ENCODE data around the gene DNASE1.
"Not testable (repeated sequence)": the region's sequence is repeated elsewhere in the genome, so short reads cannot be mapped to it uniquely, and the experiment has no call there.

The DNASE1 gene

GRCh38 chr16:3654249-3654991, at the start of gene DNASE1:
Gene DNASE1, plus strand, starts transcription at chr16:3654691. Its CDS starts 683 bp downstream, at chr16:3655374.
- DNase-seq, result no peak

- no peak for DNase-seq
Observed at GRCh38 chr16:3606441-3606840, 48.0 kb upstream of the DNASE1 start.

- no peak for DNase-seq
Observed at GRCh38 chr16:3607161-3607560, 47.3 kb upstream of the DNASE1 start.

GRCh38 chr16:3607634-3608033, 46.9 kb upstream of the DNASE1 start:
- no peak for DNase-seq

- no peak for DNase-seq
Observed at GRCh38 chr16:3608069-3608468, 46.4 kb upstream of the DNASE1 start.

GRCh38 chr16:3608976-3609375, 45.5 kb upstream of the DNASE1 start:
- DNase-seq, result not testable (repeated sequence)

- DNase-seq, result no peak
Observed at GRCh38 chr16:3609895-3610697, 44.4 kb upstream of the DNASE1 start.

GRCh38 chr16:3610698-3611145, 43.8 kb upstream of the DNASE1 start:
- no peak for DNase-seq

- DNase-seq, result peak; percentile 91
Observed at GRCh38 chr16:3611146-3611975, 43.1 kb upstream of the DNASE1 start, which contains the start of gene SLX4. Gene SLX4, minus strand, starts transcription at chr16:3611606. Its CDS starts 2,642 bp downstream, at chr16:3608964.

GRCh38 chr16:3612510-3613466, 41.7 kb upstream of the DNASE1 start:
- DNase-seq, result no peak

- no peak for DNase-seq
Observed at GRCh38 chr16:3618769-3619141, 35.7 kb upstream of the DNASE1 start.

GRCh38 chr16:3623642-3624041, 30.8 kb upstream of the DNASE1 start:
- no peak for DNase-seq

- no peak for DNase-seq
Observed at GRCh38 chr16:3625331-3625730, 29.2 kb upstream of the DNASE1 start.

GRCh38 chr16:3625911-3626732, 28.4 kb upstream of the DNASE1 start:
- no peak for DNase-seq

GRCh38 chr16:3637371-3637923, 17.0 kb upstream of the DNASE1 start:
- no peak for DNase-seq

GRCh38 chr16:3638916-3639644, 15.4 kb upstream of the DNASE1 start:
- DNase-seq, result no peak

GRCh38 chr16:3640207-3640606, 14.3 kb upstream of the DNASE1 start:
- DNase-seq, result no peak

GRCh38 chr16:3640632-3641501, 13.6 kb upstream of the DNASE1 start:
- no peak for DNase-seq

All from T1000 (cell line).